Measurements from ENCODE around the gene UPF3B. TPM values are rescaled to one million over a fixed set of nuclear protein-coding genes. Genes with fewer than 3 reads are reported as not detected.

The UPF3B gene
- total and polyA plus RNA-seq, 2 donors (not counting 1 experiment from before 2014, with no cell fraction given) = 3.1 to 8.1 TPM

- H3K9me3 ChIP-seq (ENCODE audit: control insufficient read depth, insufficient read depth, low read depth, low read length) = no peaks in the 10 kb centered on the region
- DNase-seq (ENCODE audit: low read depth in 2 of 2) = peak; percentile 82 to 85
These were observed 19.0 kb upstream of the UPF3B start, which contains the start of the genes NDUFA1 and RNF113A for GRCh38 chrX:119871599-119872395. TSS of gene NDUFA1 (plus strand) at chrX:119871832. CDS start at chrX:119871912, 80 bp downstream. TSS of gene RNF113A (minus strand) at chrX:119871733. CDS start at chrX:119871613, 120 bp downstream.

GRCh38 chrX:119871245-119871598 lies 18.5 kb upstream of the UPF3B start:
- no peaks in the 10 kb centered on the region for H4K20me1 ChIP-seq (ENCODE audit: control insufficient read depth, extremely low read depth, insufficient read depth, low read length)
- peak overlapping the region; percentile 62 for H3K4me2 ChIP-seq (ENCODE audit: extremely low read depth, insufficient read depth, low read length)
- H3K9ac ChIP-seq (ENCODE audit: insufficient read depth, low read length) = peak overlapping the region; percentile 93
- H3K36me3 ChIP-seq (ENCODE audit: control insufficient read depth, insufficient read depth, low read length) = no peaks in the 10 kb centered on the region
- H3K4me1 ChIP-seq (ENCODE audit: control insufficient read depth, extremely low read depth, insufficient read depth, low read length) = no peaks in the 10 kb centered on the region
- H3K9me3 ChIP-seq (ENCODE audit: control insufficient read depth, insufficient read depth, low read depth, low read length) = no peaks in the 10 kb centered on the region
- TF ChIP-seq EZH2 (IDR thresholded peaks at IDR 0.05; ENCODE audit: low read length, missing control alignments) = no peak
- no peak for TF ChIP-seq CTCF (conservative IDR thresholded peaks at IDR 0.05 in 1 of 2, IDR thresholded peaks at IDR 0.05 in 1 of 2; ENCODE audit: low read depth in 1 of 2, low read length in 2 of 2)
- H3K27me3 ChIP-seq (ENCODE audit: control insufficient read depth, insufficient read depth, low read length) = no peaks in the 10 kb centered on the region
- peak; percentile 9 to 15 for DNase-seq (ENCODE audit: low read depth in 2 of 2)
- H2AFZ ChIP-seq (ENCODE audit: low read length) = peak overlapping the region; percentile 50
- peak overlapping the region; percentile 89 for H3K27ac ChIP-seq (ENCODE audit: insufficient read depth, low read length)
- peaks cover 31% of the 10 kb centered on the region for H3K79me2 ChIP-seq (ENCODE audit: control insufficient read depth, insufficient read depth, low read length)
- peak overlapping the region; percentile 70 to 89 (median 78) for H3K4me3 ChIP-seq (replicated peaks in 1 of 4; ENCODE audit: control extremely low read depth in 1 of 4, insufficient read depth in 1 of 4, low read depth in 3 of 4, low read length in 4 of 4)

More at GRCh38 chrX:119871599-119872395, 19.0 kb upstream of the UPF3B start, which contains the start of the genes NDUFA1 and RNF113A:
- Histone ChIP-seq H3K4me1 (ENCODE audit: control insufficient read depth, extremely low read depth, insufficient read depth, low read length) (no peaks in the 10 kb centered on the region), H2AFZ (ENCODE audit: low read length) (peak within 1 kb of the TSS; percentile 80), H3K9ac (ENCODE audit: insufficient read depth, low read length) (peak within 1 kb of the TSS; percentile 93), H3K36me3 (ENCODE audit: control insufficient read depth, insufficient read depth, low read length) (no peaks in the 10 kb centered on the region), H3K79me2 (ENCODE audit: control insufficient read depth, insufficient read depth, low read length) (peaks cover 31% of the 10 kb centered on the region), H3K27ac (ENCODE audit: insufficient read depth, low read length) (peak within 1 kb of the TSS; percentile 89), H3K4me2 (ENCODE audit: extremely low read depth, insufficient read depth, low read length) (peak within 1 kb of the TSS; percentile 62), H3K4me3 (replicated peaks in 1 of 4; ENCODE audit: control extremely low read depth in 1 of 4, insufficient read depth in 1 of 4, low read depth in 3 of 4, low read length in 4 of 4) (peak within 1 kb of the TSS; percentile 70 to 89 (median 78)), H4K20me1 (ENCODE audit: control insufficient read depth, extremely low read depth, insufficient read depth, low read length) (no peaks in the 10 kb centered on the region), H3K27me3 (ENCODE audit: control insufficient read depth, insufficient read depth, low read length) (no peaks in the 10 kb centered on the region)
- TF ChIP-seq CTCF (conservative IDR thresholded peaks at IDR 0.05 in 1 of 2, IDR thresholded peaks at IDR 0.05 in 1 of 2; ENCODE audit: low read depth in 1 of 2, low read length in 2 of 2) (no peak), EZH2 (IDR thresholded peaks at IDR 0.05; ENCODE audit: low read length, missing control alignments) (no peak)

GRCh38 chrX:119870626-119871131 lies 17.9 kb upstream of the UPF3B start:
- Histone ChIP-seq H3K9ac (ENCODE audit: insufficient read depth, low read length) (peak overlapping the region; percentile 93), H3K27ac (ENCODE audit: insufficient read depth, low read length) (peak overlapping the region; percentile 89), H2AFZ (ENCODE audit: low read length) (peak overlapping the region; percentile 50), H3K79me2 (ENCODE audit: control insufficient read depth, insufficient read depth, low read length) (peaks cover 31% of the 10 kb centered on the region), H3K4me1 (ENCODE audit: control insufficient read depth, extremely low read depth, insufficient read depth, low read length) (no peaks in the 10 kb centered on the region), H3K9me3 (ENCODE audit: control insufficient read depth, insufficient read depth, low read depth, low read length) (no peaks in the 10 kb centered on the region), H3K4me3 (replicated peaks in 1 of 4; ENCODE audit: control extremely low read depth in 1 of 4, insufficient read depth in 1 of 4, low read depth in 3 of 4, low read length in 4 of 4) (peak overlapping the region; percentile 70 to 89 (median 78)), H3K36me3 (ENCODE audit: control insufficient read depth, insufficient read depth, low read length) (no peaks in the 10 kb centered on the region), H3K27me3 (ENCODE audit: control insufficient read depth, insufficient read depth, low read length) (no peaks in the 10 kb centered on the region), H3K4me2 (ENCODE audit: extremely low read depth, insufficient read depth, low read length) (peak overlapping the region; percentile 62), H4K20me1 (ENCODE audit: control insufficient read depth, extremely low read depth, insufficient read depth, low read length) (no peaks in the 10 kb centered on the region)
- DNase-seq (ENCODE audit: low read depth in 2 of 2) = peak; percentile 14 to 19
- no peak for TF ChIP-seq CTCF (conservative IDR thresholded peaks at IDR 0.05 in 1 of 2, IDR thresholded peaks at IDR 0.05 in 1 of 2; ENCODE audit: low read depth in 1 of 2, low read length in 2 of 2)
- no peak for TF ChIP-seq EZH2 (IDR thresholded peaks at IDR 0.05; ENCODE audit: low read length, missing control alignments)

Data from fibroblast of lung (primary cell).